ENCODE data around the gene CDKN1A. TPM values are rescaled to one million over a fixed set of nuclear protein-coding genes. Genes with fewer than 3 reads are reported as not detected.

The CDKN1A gene
- total and polyA plus RNA-seq, 9 of the 15 experiments (the other 6 are each of a cell fraction or from before 2014, with no cell fraction given) = 0.25 to 8.1 (median 5.1) TPM

DNA sequence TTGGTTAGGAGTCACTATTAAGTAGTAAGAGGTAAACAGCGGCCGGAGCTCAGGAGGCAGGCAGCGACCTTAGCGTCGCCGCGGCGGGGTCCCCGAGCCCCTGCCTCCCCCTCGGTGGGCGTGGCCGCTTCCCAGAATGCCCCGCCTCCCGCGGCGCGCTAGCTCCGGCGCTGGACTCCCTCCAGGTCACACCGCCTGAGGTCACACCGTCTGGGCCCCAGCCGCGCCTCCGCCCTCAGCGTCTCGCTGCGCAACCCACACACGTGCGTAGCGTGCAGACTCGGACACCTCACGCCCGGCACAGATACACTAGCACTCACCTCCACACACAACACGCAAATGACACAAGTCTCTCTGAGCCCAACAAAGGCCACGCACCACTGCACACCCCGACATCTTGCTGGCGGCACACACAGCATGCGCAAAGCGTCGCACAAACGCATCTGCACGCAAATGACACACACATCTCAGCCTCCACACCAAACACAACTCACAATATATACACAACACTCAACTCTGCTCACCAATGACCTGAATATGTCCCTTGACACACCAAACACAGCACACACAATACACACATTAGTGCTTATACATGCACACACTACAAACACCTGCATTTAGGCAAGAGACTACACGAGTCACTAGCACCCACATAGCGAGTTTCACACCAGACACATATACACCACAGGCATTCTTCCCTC is 17.6 kb upstream of the CDKN1A start (continued):
- TF ChIP-seq, protein P1, sequence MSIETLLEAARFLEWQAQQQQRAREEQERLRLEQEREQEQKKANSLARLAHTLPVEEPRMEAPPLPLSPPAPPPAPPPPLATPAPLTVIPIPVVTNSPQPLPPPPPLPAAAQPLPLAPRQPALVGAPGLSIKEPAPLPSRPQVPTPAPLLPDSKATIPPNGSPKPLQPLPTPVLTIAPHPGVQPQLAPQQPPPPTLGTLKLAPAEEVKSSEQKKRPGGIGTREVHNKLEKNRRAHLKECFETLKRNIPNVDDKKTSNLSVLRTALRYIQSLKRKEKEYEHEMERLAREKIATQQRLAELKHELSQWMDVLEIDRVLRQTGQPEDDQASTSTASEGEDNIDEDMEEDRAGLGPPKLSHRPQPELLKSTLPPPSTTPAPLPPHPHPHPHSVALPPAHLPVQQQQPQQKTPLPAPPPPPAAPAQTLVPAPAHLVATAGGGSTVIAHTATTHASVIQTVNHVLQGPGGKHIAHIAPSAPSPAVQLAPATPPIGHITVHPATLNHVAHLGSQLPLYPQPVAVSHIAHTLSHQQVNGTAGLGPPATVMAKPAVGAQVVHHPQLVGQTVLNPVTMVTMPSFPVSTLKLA (conservative IDR thresholded peaks at IDR 0.05) = peak; percentile 68 to 87
- TF ChIP-seq, protein P2, sequence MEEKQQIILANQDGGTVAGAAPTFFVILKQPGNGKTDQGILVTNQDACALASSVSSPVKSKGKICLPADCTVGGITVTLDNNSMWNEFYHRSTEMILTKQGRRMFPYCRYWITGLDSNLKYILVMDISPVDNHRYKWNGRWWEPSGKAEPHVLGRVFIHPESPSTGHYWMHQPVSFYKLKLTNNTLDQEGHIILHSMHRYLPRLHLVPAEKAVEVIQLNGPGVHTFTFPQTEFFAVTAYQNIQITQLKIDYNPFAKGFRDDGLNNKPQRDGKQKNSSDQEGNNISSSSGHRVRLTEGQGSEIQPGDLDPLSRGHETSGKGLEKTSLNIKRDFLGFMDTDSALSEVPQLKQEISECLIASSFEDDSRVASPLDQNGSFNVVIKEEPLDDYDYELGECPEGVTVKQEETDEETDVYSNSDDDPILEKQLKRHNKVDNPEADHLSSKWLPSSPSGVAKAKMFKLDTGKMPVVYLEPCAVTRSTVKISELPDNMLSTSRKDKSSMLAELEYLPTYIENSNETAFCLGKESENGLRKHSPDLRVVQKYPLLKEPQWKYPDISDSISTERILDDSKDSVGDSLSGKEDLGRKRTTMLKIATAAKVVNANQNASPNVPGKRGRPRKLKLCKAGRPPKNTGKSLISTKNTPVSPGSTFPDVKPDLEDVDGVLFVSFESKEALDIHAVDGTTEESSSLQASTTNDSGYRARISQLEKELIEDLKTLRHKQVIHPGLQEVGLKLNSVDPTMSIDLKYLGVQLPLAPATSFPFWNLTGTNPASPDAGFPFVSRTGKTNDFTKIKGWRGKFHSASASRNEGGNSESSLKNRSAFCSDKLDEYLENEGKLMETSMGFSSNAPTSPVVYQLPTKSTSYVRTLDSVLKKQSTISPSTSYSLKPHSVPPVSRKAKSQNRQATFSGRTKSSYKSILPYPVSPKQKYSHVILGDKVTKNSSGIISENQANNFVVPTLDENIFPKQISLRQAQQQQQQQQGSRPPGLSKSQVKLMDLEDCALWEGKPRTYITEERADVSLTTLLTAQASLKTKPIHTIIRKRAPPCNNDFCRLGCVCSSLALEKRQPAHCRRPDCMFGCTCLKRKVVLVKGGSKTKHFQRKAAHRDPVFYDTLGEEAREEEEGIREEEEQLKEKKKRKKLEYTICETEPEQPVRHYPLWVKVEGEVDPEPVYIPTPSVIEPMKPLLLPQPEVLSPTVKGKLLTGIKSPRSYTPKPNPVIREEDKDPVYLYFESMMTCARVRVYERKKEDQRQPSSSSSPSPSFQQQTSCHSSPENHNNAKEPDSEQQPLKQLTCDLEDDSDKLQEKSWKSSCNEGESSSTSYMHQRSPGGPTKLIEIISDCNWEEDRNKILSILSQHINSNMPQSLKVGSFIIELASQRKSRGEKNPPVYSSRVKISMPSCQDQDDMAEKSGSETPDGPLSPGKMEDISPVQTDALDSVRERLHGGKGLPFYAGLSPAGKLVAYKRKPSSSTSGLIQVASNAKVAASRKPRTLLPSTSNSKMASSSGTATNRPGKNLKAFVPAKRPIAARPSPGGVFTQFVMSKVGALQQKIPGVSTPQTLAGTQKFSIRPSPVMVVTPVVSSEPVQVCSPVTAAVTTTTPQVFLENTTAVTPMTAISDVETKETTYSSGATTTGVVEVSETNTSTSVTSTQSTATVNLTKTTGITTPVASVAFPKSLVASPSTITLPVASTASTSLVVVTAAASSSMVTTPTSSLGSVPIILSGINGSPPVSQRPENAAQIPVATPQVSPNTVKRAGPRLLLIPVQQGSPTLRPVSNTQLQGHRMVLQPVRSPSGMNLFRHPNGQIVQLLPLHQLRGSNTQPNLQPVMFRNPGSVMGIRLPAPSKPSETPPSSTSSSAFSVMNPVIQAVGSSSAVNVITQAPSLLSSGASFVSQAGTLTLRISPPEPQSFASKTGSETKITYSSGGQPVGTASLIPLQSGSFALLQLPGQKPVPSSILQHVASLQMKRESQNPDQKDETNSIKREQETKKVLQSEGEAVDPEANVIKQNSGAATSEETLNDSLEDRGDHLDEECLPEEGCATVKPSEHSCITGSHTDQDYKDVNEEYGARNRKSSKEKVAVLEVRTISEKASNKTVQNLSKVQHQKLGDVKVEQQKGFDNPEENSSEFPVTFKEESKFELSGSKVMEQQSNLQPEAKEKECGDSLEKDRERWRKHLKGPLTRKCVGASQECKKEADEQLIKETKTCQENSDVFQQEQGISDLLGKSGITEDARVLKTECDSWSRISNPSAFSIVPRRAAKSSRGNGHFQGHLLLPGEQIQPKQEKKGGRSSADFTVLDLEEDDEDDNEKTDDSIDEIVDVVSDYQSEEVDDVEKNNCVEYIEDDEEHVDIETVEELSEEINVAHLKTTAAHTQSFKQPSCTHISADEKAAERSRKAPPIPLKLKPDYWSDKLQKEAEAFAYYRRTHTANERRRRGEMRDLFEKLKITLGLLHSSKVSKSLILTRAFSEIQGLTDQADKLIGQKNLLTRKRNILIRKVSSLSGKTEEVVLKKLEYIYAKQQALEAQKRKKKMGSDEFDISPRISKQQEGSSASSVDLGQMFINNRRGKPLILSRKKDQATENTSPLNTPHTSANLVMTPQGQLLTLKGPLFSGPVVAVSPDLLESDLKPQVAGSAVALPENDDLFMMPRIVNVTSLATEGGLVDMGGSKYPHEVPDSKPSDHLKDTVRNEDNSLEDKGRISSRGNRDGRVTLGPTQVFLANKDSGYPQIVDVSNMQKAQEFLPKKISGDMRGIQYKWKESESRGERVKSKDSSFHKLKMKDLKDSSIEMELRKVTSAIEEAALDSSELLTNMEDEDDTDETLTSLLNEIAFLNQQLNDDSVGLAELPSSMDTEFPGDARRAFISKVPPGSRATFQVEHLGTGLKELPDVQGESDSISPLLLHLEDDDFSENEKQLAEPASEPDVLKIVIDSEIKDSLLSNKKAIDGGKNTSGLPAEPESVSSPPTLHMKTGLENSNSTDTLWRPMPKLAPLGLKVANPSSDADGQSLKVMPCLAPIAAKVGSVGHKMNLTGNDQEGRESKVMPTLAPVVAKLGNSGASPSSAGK (IDR thresholded peaks at IDR 0.05) = peak; percentile 95
- TF ChIP-seq HMG20B (CRISPR knock-in tag; IDR thresholded peaks at IDR 0.05) (no peak), MCM7 (IDR thresholded peaks at IDR 0.05) (0 out of 4 replicates have a peak, but pooled peaks of 1 of the 2 experiments have one; percentile 67), MTA3 (IDR thresholded peaks at IDR 0.05; ENCODE audit: borderline replicate concordance) (peak; percentile 84; the same call in 1 of the 2 replicates), E2F3 (CRISPR knock-in tag; IDR thresholded peaks at IDR 0.05) (peak; percentile 51; the same call in 1 of the 2 replicates), ZNF24 (IDR thresholded peaks at IDR 0.05) (peak; percentile 22; the same call in 1 of the 2 replicates), YBX1 (IDR thresholded peaks at IDR 0.05) (0 out of 2 replicates have a peak, but pooled peaks have one; percentile 77), DNMT1 (IDR thresholded peaks at IDR 0.05) (0 out of 2 replicates have a peak, but pooled peaks have one; percentile 59)
- TF ChIP-seq, protein P3, sequence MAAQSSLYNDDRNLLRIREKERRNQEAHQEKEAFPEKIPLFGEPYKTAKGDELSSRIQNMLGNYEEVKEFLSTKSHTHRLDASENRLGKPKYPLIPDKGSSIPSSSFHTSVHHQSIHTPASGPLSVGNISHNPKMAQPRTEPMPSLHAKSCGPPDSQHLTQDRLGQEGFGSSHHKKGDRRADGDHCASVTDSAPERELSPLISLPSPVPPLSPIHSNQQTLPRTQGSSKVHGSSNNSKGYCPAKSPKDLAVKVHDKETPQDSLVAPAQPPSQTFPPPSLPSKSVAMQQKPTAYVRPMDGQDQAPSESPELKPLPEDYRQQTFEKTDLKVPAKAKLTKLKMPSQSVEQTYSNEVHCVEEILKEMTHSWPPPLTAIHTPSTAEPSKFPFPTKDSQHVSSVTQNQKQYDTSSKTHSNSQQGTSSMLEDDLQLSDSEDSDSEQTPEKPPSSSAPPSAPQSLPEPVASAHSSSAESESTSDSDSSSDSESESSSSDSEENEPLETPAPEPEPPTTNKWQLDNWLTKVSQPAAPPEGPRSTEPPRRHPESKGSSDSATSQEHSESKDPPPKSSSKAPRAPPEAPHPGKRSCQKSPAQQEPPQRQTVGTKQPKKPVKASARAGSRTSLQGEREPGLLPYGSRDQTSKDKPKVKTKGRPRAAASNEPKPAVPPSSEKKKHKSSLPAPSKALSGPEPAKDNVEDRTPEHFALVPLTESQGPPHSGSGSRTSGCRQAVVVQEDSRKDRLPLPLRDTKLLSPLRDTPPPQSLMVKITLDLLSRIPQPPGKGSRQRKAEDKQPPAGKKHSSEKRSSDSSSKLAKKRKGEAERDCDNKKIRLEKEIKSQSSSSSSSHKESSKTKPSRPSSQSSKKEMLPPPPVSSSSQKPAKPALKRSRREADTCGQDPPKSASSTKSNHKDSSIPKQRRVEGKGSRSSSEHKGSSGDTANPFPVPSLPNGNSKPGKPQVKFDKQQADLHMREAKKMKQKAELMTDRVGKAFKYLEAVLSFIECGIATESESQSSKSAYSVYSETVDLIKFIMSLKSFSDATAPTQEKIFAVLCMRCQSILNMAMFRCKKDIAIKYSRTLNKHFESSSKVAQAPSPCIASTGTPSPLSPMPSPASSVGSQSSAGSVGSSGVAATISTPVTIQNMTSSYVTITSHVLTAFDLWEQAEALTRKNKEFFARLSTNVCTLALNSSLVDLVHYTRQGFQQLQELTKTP (IDR thresholded peaks at IDR 0.05; ENCODE audit: low read depth in 1 of 2, partially characterized antibody in 2 of 2) = no peak

Measured in K562 (cell line).